ENCODE measurements around the gene TSEN54.

TSEN54 gene

GRCh38 chr17:75544250-75544649 lies 27.9 kb downstream of the TSEN54 start:
- no peaks in the 10 kb centered on the region for H3K4me1 ChIP-seq (ENCODE audit: control insufficient read depth, low read length)
- no peaks in the 10 kb centered on the region for H3K79me2 ChIP-seq (ENCODE audit: control insufficient read depth, low read length)
- no peak overlapping the region for H3K4me2 ChIP-seq (ENCODE audit: low read length)
- no peaks in the 10 kb centered on the region for H3K36me3 ChIP-seq (ENCODE audit: control insufficient read depth, low read length)
- H3F3A ChIP-seq (ENCODE audit: control insufficient read depth, insufficient read depth) = no peaks in the 10 kb centered on the region
- no peaks in the 10 kb centered on the region for H3K27me3 ChIP-seq (ENCODE audit: control insufficient read depth, low read length)
- H4K20me1 ChIP-seq (ENCODE audit: control insufficient read depth, insufficient read depth, low read depth, low read length) = no peaks in the 10 kb centered on the region
- TF ChIP-seq, protein P1, sequence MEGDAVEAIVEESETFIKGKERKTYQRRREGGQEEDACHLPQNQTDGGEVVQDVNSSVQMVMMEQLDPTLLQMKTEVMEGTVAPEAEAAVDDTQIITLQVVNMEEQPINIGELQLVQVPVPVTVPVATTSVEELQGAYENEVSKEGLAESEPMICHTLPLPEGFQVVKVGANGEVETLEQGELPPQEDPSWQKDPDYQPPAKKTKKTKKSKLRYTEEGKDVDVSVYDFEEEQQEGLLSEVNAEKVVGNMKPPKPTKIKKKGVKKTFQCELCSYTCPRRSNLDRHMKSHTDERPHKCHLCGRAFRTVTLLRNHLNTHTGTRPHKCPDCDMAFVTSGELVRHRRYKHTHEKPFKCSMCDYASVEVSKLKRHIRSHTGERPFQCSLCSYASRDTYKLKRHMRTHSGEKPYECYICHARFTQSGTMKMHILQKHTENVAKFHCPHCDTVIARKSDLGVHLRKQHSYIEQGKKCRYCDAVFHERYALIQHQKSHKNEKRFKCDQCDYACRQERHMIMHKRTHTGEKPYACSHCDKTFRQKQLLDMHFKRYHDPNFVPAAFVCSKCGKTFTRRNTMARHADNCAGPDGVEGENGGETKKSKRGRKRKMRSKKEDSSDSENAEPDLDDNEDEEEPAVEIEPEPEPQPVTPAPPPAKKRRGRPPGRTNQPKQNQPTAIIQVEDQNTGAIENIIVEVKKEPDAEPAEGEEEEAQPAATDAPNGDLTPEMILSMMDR (IDR thresholded peaks at IDR 0.05; ENCODE audit: low read depth, low read length, poor library complexity, severe bottlenecking) = no peak
- TF ChIP-seq EZH2phosphoT487 (IDR thresholded peaks at IDR 0.05; ENCODE audit: borderline replicate concordance, low read length) = no peak
- no peaks in the 10 kb centered on the region for H3K9me2 ChIP-seq (replicated peaks; ENCODE audit: control insufficient read depth, low read length)
- H3K27ac ChIP-seq (ENCODE audit: low read depth, low read length) = no peak overlapping the region
- H3K4me3 ChIP-seq (ENCODE audit: low read length) = no peak overlapping the region
- no peaks in the 10 kb centered on the region for H3K9me3 ChIP-seq (ENCODE audit: control insufficient read depth, insufficient read depth, low read length)

DNA sequence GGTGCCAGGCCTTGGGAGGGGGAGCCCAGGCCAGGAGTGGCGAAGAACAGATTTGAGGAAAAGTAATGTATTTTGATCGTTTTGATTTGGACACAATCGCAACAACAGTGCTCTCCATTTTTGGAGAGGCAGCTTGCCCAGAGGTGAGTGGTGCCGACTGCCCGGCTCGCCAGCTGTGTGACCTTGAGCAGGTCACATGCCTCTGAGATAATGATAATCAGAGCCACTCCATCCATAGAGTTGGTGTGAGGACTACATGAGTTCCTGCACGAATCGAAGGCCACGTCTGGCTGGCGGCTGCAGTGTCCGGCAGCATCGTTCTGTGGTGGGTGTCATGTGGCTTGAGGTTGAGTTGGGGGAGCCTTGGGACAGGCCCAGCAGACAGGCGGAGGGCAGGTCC lies 29.9 kb downstream of the TSEN54 start:
- Histone ChIP-seq H3K9me3 (ENCODE audit: control insufficient read depth, insufficient read depth, low read length) (no peaks in the 10 kb centered on the region), H3K4me2 (ENCODE audit: low read length) (no peak overlapping the region), H3K9me2 (replicated peaks; ENCODE audit: control insufficient read depth, low read length) (no peaks in the 10 kb centered on the region), H3F3A (ENCODE audit: control insufficient read depth, insufficient read depth) (no peaks in the 10 kb centered on the region), H3K36me3 (ENCODE audit: control insufficient read depth, low read length) (no peaks in the 10 kb centered on the region), H4K20me1 (ENCODE audit: control insufficient read depth, insufficient read depth, low read depth, low read length) (no peaks in the 10 kb centered on the region), H3K4me3 (ENCODE audit: low read length) (no peak overlapping the region), H3K79me2 (ENCODE audit: control insufficient read depth, low read length) (no peaks in the 10 kb centered on the region), H3K27ac (ENCODE audit: low read depth, low read length) (no peak overlapping the region), H3K27me3 (ENCODE audit: control insufficient read depth, low read length) (no peaks in the 10 kb centered on the region), H3K4me1 (ENCODE audit: control insufficient read depth, low read length) (no peaks in the 10 kb centered on the region)
- no peak for TF ChIP-seq EZH2phosphoT487 (IDR thresholded peaks at IDR 0.05; ENCODE audit: borderline replicate concordance, low read length)
- TF ChIP-seq, protein P1 (IDR thresholded peaks at IDR 0.05; ENCODE audit: low read depth, low read length, poor library complexity, severe bottlenecking) = no peak

GRCh38 chr17:75547091-75547490 lies 30.8 kb downstream of the TSEN54 start:
- no peak overlapping the region for H3K27ac ChIP-seq (ENCODE audit: low read depth, low read length)
- H3K9me2 ChIP-seq (replicated peaks; ENCODE audit: control insufficient read depth, low read length) = no peaks in the 10 kb centered on the region
- no peaks in the 10 kb centered on the region for H3F3A ChIP-seq (ENCODE audit: control insufficient read depth, insufficient read depth)
- H3K79me2 ChIP-seq (ENCODE audit: control insufficient read depth, low read length) = no peaks in the 10 kb centered on the region
- H4K20me1 ChIP-seq (ENCODE audit: control insufficient read depth, insufficient read depth, low read depth, low read length) = no peaks in the 10 kb centered on the region
- no peaks in the 10 kb centered on the region for H3K9me3 ChIP-seq (ENCODE audit: control insufficient read depth, insufficient read depth, low read length)
- H3K4me2 ChIP-seq (ENCODE audit: low read length) = no peak overlapping the region
- no peak overlapping the region for H3K4me3 ChIP-seq (ENCODE audit: low read length)
- H3K27me3 ChIP-seq (ENCODE audit: control insufficient read depth, low read length) = no peaks in the 10 kb centered on the region
- H3K36me3 ChIP-seq (ENCODE audit: control insufficient read depth, low read length) = no peaks in the 10 kb centered on the region
- TF ChIP-seq EZH2phosphoT487 (IDR thresholded peaks at IDR 0.05; ENCODE audit: borderline replicate concordance, low read length) = no peak
- TF ChIP-seq, protein P1 (IDR thresholded peaks at IDR 0.05; ENCODE audit: low read depth, low read length, poor library complexity, severe bottlenecking) = no peak
- no peaks in the 10 kb centered on the region for H3K4me1 ChIP-seq (ENCODE audit: control insufficient read depth, low read length)

GRCh38 chr17:75548813-75549212 lies 32.5 kb downstream of the TSEN54 start:
- Histone ChIP-seq H3K4me2 (ENCODE audit: low read length) (no peak overlapping the region), H3K79me2 (ENCODE audit: control insufficient read depth, low read length) (no peaks in the 10 kb centered on the region), H3K36me3 (ENCODE audit: control insufficient read depth, low read length) (no peaks in the 10 kb centered on the region), H3K27ac (ENCODE audit: low read depth, low read length) (no peak overlapping the region), H3K27me3 (ENCODE audit: control insufficient read depth, low read length) (no peaks in the 10 kb centered on the region), H3F3A (ENCODE audit: control insufficient read depth, insufficient read depth) (no peaks in the 10 kb centered on the region), H3K4me1 (ENCODE audit: control insufficient read depth, low read length) (no peaks in the 10 kb centered on the region), H3K9me2 (replicated peaks; ENCODE audit: control insufficient read depth, low read length) (no peaks in the 10 kb centered on the region), H3K9me3 (ENCODE audit: control insufficient read depth, insufficient read depth, low read length) (no peaks in the 10 kb centered on the region), H3K4me3 (ENCODE audit: low read length) (no peak overlapping the region), H4K20me1 (ENCODE audit: control insufficient read depth, insufficient read depth, low read depth, low read length) (no peaks in the 10 kb centered on the region)
- TF ChIP-seq, protein P1 (IDR thresholded peaks at IDR 0.05; ENCODE audit: low read depth, low read length, poor library complexity, severe bottlenecking) = no peak
- no peak for TF ChIP-seq EZH2phosphoT487 (IDR thresholded peaks at IDR 0.05; ENCODE audit: borderline replicate concordance, low read length)
